H1 (cell line): Measurements from ENCODE around the gene NMU. TPM values are rescaled to one million over a fixed set of nuclear protein-coding genes. Genes with fewer than 3 reads are reported as not detected.

ENCODE experiments used
- CTCF ChIA-PET: fragments of 300-600 bp; sonication (Branson Sonifier 250); formaldehyde crosslinking; loops from one replicate; lab custom pipeline; 2021; ENCODE audit not compliant: partially characterized antibody; lab: Charles Lee
- POLR2A ChIA-PET: fragments of 300-600 bp; sonication (Branson Sonifier 250); formaldehyde crosslinking; loops from one replicate; lab custom pipeline; 2021; ENCODE audit warnings: inconsistent platforms; ENCODE audit not compliant: partially characterized antibody; lab: Charles Lee
- DNase-seq, 2 experiments: peaks; one replicate each; pipeline versions ENCODE4 v3.0.0 to v3.0.0-alpha.2; 2010 to 2022; ENCODE audit warnings: low spot score in 2 of 2, low read depth in 1 of 2, mixed read lengths in 1 of 2
- FAIRE-seq: peaks from 2 replicates; lab custom pipeline; 2011; peaks lifted over from hg19 to GRCh38; lab: Jason Lieb, UNC
- H2AFZ ChIP-seq: 2 replicates; pipeline ENCODE4 v1.8.1; 2012; ENCODE audit warnings: low read length, inconsistent platforms
- H2AK5ac ChIP-seq: 2 replicates; pipeline ENCODE4 v1.6.1; 2013; ENCODE audit warnings: low read depth, low read length
- H2BK120ac ChIP-seq: replicated peaks from 2 replicates; pipeline ENCODE3; 2013; ENCODE audit warnings: low read depth, low read length, inconsistent platforms
- H2BK12ac ChIP-seq: 2 replicates; pipeline ENCODE4 v1.6.1; 2013; ENCODE audit warnings: low read depth, low read length
- H2BK15ac ChIP-seq: 2 replicates; pipeline ENCODE4 v1.6.1; 2013; ENCODE audit warnings: low read length
- H2BK20ac ChIP-seq: 2 replicates; pipeline ENCODE4 v1.6.1; 2013; ENCODE audit warnings: low read length
- H2BK5ac ChIP-seq: 2 replicates; pipeline ENCODE4 v1.6.1; 2013; ENCODE audit warnings: low read depth, low read length
- H3K14ac ChIP-seq: 2 replicates; pipeline ENCODE4 v1.6.1; 2013; ENCODE audit warnings: inconsistent platforms; ENCODE audit not compliant: insufficient read length
- H3K18ac ChIP-seq: 2 replicates; pipeline ENCODE4 v1.6.1; 2013; ENCODE audit warnings: low read length; ENCODE audit errors: extremely low read depth
- H3K23ac ChIP-seq: 2 replicates; pipeline ENCODE4 v1.6.1; 2013; ENCODE audit warnings: inconsistent platforms; ENCODE audit not compliant: insufficient read length
- H3K23me2 ChIP-seq: 2 replicates; pipeline ENCODE4 v1.6.1; 2013; ENCODE audit warnings: low read depth, low read length
- H3K27ac ChIP-seq: 2 replicates; pipeline ENCODE4 v1.6.1; 2011; ENCODE audit warnings: low read depth, low read length, inconsistent platforms
- H3K27me3 ChIP-seq, 4 experiments: replicated peaks in 1 of 4; 1 replicate in 1 of 4; 2 replicates in 3 of 4; pipeline versions ENCODE4 v1.6.1 to v1.8.1; 2011 to 2013; ENCODE audit warnings: low read length in 3 of 4, mild to moderate bottlenecking in 3 of 4, inconsistent platforms in 2 of 4, mixed read lengths in 2 of 4, moderate library complexity in 1 of 4; ENCODE audit not compliant: control insufficient read depth in 3 of 4, insufficient read depth in 3 of 4; ENCODE audit errors: extremely low read depth in 1 of 4
- H3K36me3 ChIP-seq, 4 experiments: 2 replicates each; pipeline versions ENCODE4 v1.6.1 to v1.8.1; 2011 to 2013; ENCODE audit warnings: mild to moderate bottlenecking in 4 of 4, low read length in 3 of 4, moderate library complexity in 2 of 4, control low read depth in 1 of 4, inconsistent platforms in 1 of 4; ENCODE audit not compliant: insufficient read depth in 4 of 4, control insufficient read depth in 2 of 4
- H3K4ac ChIP-seq: replicated peaks from 2 replicates; pipeline ENCODE3; 2013; ENCODE audit warnings: low read length, low read depth, mixed read lengths, inconsistent platforms; ENCODE audit not compliant: insufficient read length
- H3K4me1 ChIP-seq, 4 experiments: replicated peaks in 1 of 4; 1 replicate in 1 of 4; 2 replicates in 3 of 4; pipeline versions ENCODE4 v1.6.1 to v1.8.1; 2011 to 2013; ENCODE audit warnings: low read length in 3 of 4, inconsistent platforms in 2 of 4, mixed read lengths in 1 of 4; ENCODE audit not compliant: insufficient read depth in 4 of 4, control insufficient read depth in 3 of 4
- H3K4me2 ChIP-seq, 2 experiments: 2 replicates each; pipeline versions ENCODE4 v1.6.1 to v1.8.1; 2011 to 2013; ENCODE audit warnings: low read depth in 2 of 2, low read length in 2 of 2, control low read depth in 1 of 2, inconsistent platforms in 1 of 2, mild to moderate bottlenecking in 1 of 2; ENCODE audit not compliant: insufficient read depth in 1 of 2
- H3K4me3 ChIP-seq, 4 experiments: fragments of 200-600, 300-600 bp in 1 of 4; sonication (generic), shearing (Covaris generic), sonication (Bioruptor Twin) in 1 of 4; 2 replicates each; pipeline versions ENCODE4 v1.5.1 to v1.8.1; 2011 to 2016; ENCODE audit warnings: low read length in 4 of 4, low read depth in 3 of 4, control low read depth in 2 of 4, inconsistent platforms in 2 of 4, mild to moderate bottlenecking in 2 of 4, mixed read lengths in 1 of 4, moderate library complexity in 1 of 4; ENCODE audit not compliant: insufficient read depth in 2 of 4; ENCODE audit errors: extremely low read depth in 1 of 4
- H3K56ac ChIP-seq: replicated peaks from 2 replicates; pipeline ENCODE3; 2013; ENCODE audit warnings: low read depth, mild to moderate bottlenecking, mixed read lengths, low read length, inconsistent platforms; ENCODE audit not compliant: insufficient read length
- H3K79me1 ChIP-seq: 2 replicates; pipeline ENCODE4 v1.6.1; 2013; ENCODE audit warnings: low read depth, low read length, control low read depth
- H3K79me2 ChIP-seq, 2 experiments: 2 replicates each; pipeline versions ENCODE4 v1.6.1 to v1.8.1; 2012 to 2013; ENCODE audit warnings: low read length in 2 of 2, mild to moderate bottlenecking in 2 of 2, inconsistent platforms in 1 of 2; ENCODE audit not compliant: insufficient read depth in 2 of 2, control insufficient read depth in 1 of 2
- H3K9ac ChIP-seq, 4 experiments: replicated peaks in 1 of 4; 1 replicate in 1 of 4; 2 replicates in 3 of 4; pipeline versions ENCODE4 v1.6.1 to v1.8.1; 2011 to 2013; ENCODE audit warnings: low read depth in 3 of 4, low read length in 3 of 4, control low read depth in 2 of 4, mild to moderate bottlenecking in 2 of 4, moderate library complexity in 2 of 4, inconsistent platforms in 1 of 4; ENCODE audit errors: extremely low read depth in 1 of 4
- H3K9me3 ChIP-seq, 2 experiments: 2 replicates each; pipeline versions ENCODE4 v1.6.1 to v1.8.1; 2012 to 2013; ENCODE audit warnings: mild to moderate bottlenecking in 2 of 2, moderate library complexity in 2 of 2, control low read depth in 1 of 2, inconsistent platforms in 1 of 2, low read depth in 1 of 2, low read length in 1 of 2, mixed read lengths in 1 of 2; ENCODE audit not compliant: insufficient read depth in 2 of 2
- H4K20me1 ChIP-seq, 2 experiments: replicated peaks in 1 of 2; 2 replicates each; pipeline versions ENCODE3 to v1.8.1; 2011 to 2013; ENCODE audit warnings: inconsistent platforms in 2 of 2, low read length in 2 of 2, mild to moderate bottlenecking in 1 of 2; ENCODE audit not compliant: insufficient read depth in 2 of 2, control insufficient read depth in 1 of 2
- H4K5ac ChIP-seq: 2 replicates; pipeline ENCODE4 v1.6.1; 2013; ENCODE audit warnings: low read length, low read depth, mixed read lengths, inconsistent platforms; ENCODE audit not compliant: insufficient read length
- H4K8ac ChIP-seq: 2 replicates; pipeline ENCODE4 v1.8.0; 2013; ENCODE audit warnings: mild to moderate bottlenecking, moderate library complexity, low read length, inconsistent platforms; ENCODE audit not compliant: insufficient read depth; ENCODE audit errors: extremely low read depth
- H4K91ac ChIP-seq: replicated peaks from 2 replicates; pipeline ENCODE3; 2013; ENCODE audit warnings: low read length, mixed read lengths, inconsistent platforms; ENCODE audit not compliant: insufficient read length
- KDM5A ChIP-seq: fragments of 200-600 bp; IDR thresholded peaks from 2 replicates; pipeline ENCODE4 v1.7.1; 2012; ENCODE audit warnings: mild to moderate bottlenecking, low read length, inconsistent platforms, mixed read lengths
- RAD21 ChIP-seq, 2 experiments: IDR thresholded peaks in 1 of 2; conservative IDR thresholded peaks in 1 of 2; 2 replicates each; pipeline ENCODE4 v1.6.1; 2011; ENCODE audit warnings: low read depth in 2 of 2, low read length in 2 of 2, improper control_type of control experiment in 1 of 2, inconsistent platforms in 1 of 2, mild to moderate bottlenecking in 1 of 2, moderate library complexity in 1 of 2
- TAF1 ChIP-seq: IDR thresholded peaks from 2 replicates; pipeline ENCODE4 v1.6.1; 2011; ENCODE audit warnings: mild to moderate bottlenecking, low read depth, low read length
- WGBS, 2 experiments: shearing (Covaris generic) in 1 of 2; methylation state at CpG; one replicate each; pipeline versions ENCODE4 v1.1.6 to v1.1.7; 2013 to 2015; ENCODE audit warnings: low lambda C conversion rate in 2 of 2, mixed read lengths in 2 of 2, inconsistent platforms in 1 of 2, low coverage in 1 of 2, missing lambda C conversion rate in 1 of 2; ENCODE audit not compliant: insufficient replicate concordance in 2 of 2, insufficient coverage in 1 of 2, insufficient read length in 1 of 2; ENCODE audit errors: extremely low coverage in 1 of 2, missing lambda C conversion rate in 1 of 2; 5-methylcytosine and 5-hydroxymethylcytosine counted together
- polyA plus RNA-seq, 7 experiments: library from polyadenylated mRNA; depleted of rRNA in 3 of 7; stranded (reverse) in 5 of 7; unstranded in 2 of 7; fragments of >200 nt in 5 of 7; fragments of 200-250 nt in 2 of 7; gene quantifications; 1 replicate in 5 of 7; 2 replicates in 1 of 7; 4 replicates in 1 of 7; pipeline versions ENCODE4 v1.2.1 to v1.2.3, GENCODE V29; 2011 to 2013; ENCODE audit warnings: missing spikeins in 2 of 7, mixed read lengths in 2 of 7
- total RNA-seq: library from RNA; stranded (reverse); fragmentation: NEBNext Ultra II Directional; extraction: Animal tissue kit (Norgen Biotek cat#: 25700); gene quantifications from 2 replicates; pipeline ENCODE4 v1.2.1, GENCODE V29; 2021

Gene NMU
- total and polyA plus RNA-seq, 2 of the 8 experiments (the other 6 are each of a cell fraction or from before 2014, with no cell fraction given), result 30.5 to 50.4 TPM

DNA sequence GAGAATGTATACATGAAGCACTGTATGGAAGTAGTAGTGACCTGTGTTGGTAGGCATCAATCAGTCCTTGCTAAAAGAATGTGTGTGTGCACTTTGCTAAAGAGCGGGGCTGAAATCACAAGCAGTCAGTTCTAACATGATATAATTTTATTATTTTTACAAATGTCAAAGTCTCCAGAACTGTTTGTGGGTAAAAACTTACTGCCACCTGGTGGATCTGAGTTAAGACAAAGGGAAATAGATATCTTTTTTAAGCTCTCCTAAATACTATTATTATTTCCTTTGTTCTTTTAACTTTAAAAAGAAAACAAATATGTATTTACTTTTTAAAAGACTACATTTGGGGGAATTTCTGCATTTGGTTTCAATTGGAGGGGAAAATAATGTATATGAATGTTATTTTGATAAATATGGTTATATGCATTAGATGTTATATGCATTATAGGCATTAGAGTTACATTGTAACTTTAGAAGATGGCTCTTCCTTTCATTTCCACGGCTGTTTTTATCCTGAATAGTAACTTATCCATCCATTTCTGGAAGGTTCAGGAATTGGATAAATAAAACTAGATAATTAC, 81.6 kb downstream of the NMU start:
- 95% methylated on average over 2 of the region's 2 CpGs; no CpG with 5 or more reads in 1 of the 2 experiments for WGBS, 2 experiments
- DNase-seq, result no peak
- no peaks in the 10 kb centered on the region for H3K79me2 ChIP-seq
- no peaks in the 10 kb centered on the region for H3K23me2 ChIP-seq
- CTCF ChIA-PET, result interaction anchor here (0.7 to 1.1 kb wide), 2 partner anchors 65 to 144 kb away, joined by 3 read pairs; no protein-coding TSS in a partner anchor
- no peak overlapping the region for H2AK5ac ChIP-seq
- TF ChIP-seq TAF1 (no peak), RAD21 (IDR thresholded peaks at IDR 0.05 in 1 of 2, conservative IDR thresholded peaks at IDR 0.05 in 1 of 2; ENCODE audit: low read depth in 2 of 2, low read length in 2 of 2) (peak; percentile 25 to 36), KDM5A (no peak)
- TF ChIP-seq, all 59 proteins: peak for 1
- FAIRE-seq, result no peak
- Histone ChIP-seq H2BK120ac (no peak overlapping the region), H2AFZ (no peak overlapping the region), H3K56ac (no peak overlapping the region), H3K36me3 (no peaks in the 10 kb centered on the region), H3K4me2 (no peak overlapping the region), H2BK20ac (no peak overlapping the region), H3K79me1 (no peaks in the 10 kb centered on the region; the same call in 1 of the 2 replicates), H2BK15ac (no peak overlapping the region), H3K4me1 (peaks cover 0 to 6% (median 0%) of the 10 kb centered on the region in 4 experiments; a peak in 2 of 7 replicates), H3K23ac (no peak overlapping the region), H4K8ac (no peak overlapping the region), H3K18ac (no peak overlapping the region), H3K9me3 (no peaks in the 10 kb centered on the region), H4K91ac (no peak overlapping the region), H3K27ac (no peak overlapping the region), H3K9ac (no peak overlapping the region), H3K4me3 (no peak overlapping the region), H2BK5ac (no peak overlapping the region), H4K20me1 (no peaks in the 10 kb centered on the region), H4K5ac (no peak overlapping the region), H3K4ac (no peak overlapping the region), H2BK12ac (no peak overlapping the region), H3K14ac (no peak overlapping the region), H3K27me3 (no peaks in the 10 kb centered on the region)
- POLR2A ChIA-PET, result no interaction called here
